Measurements from ENCODE around the gene SLC52A3.

SLC52A3 gene

GRCh38 chr20:761418-762381 is 6.6 kb downstream of the SLC52A3 start:
- no peak for TF ChIP-seq ZFX (IDR thresholded peaks at IDR 0.05)

GRCh38 chr20:760751-761417 is 7.4 kb downstream of the SLC52A3 start:
- TF ChIP-seq ZFX (IDR thresholded peaks at IDR 0.05) (no peak), CTCF (conservative IDR thresholded peaks at IDR 0.05) (peak; percentile 83)
- H3K27ac ChIP-seq = no peak overlapping the region

More at GRCh38 chr20:761418-762381, 6.6 kb downstream of the SLC52A3 start:
- H3K27ac ChIP-seq = no peak overlapping the region

GRCh38 chr20:757506-757905 is 10.8 kb downstream of the SLC52A3 start:
- TF ChIP-seq ZFX (IDR thresholded peaks at IDR 0.05) (no peak), CTCF (conservative IDR thresholded peaks at IDR 0.05) (no peak)
- no peak overlapping the region for H3K27ac ChIP-seq

- TF ChIP-seq ZFX (IDR thresholded peaks at IDR 0.05) = no peak
- TF ChIP-seq CTCF (conservative IDR thresholded peaks at IDR 0.05) = no peak
- H3K27ac ChIP-seq = no peak overlapping the region
Observed at GRCh38 chr20:755941-756340, 12.4 kb downstream of the SLC52A3 start.

- TF ChIP-seq CTCF (conservative IDR thresholded peaks at IDR 0.05) (no peak), ZFX (IDR thresholded peaks at IDR 0.05) (no peak)
- no peak overlapping the region; the same call in 1 of the 2 replicates for H3K27ac ChIP-seq
Observed at GRCh38 chr20:754904-755303, 13.4 kb downstream of the SLC52A3 start.

- TF ChIP-seq ZFX (IDR thresholded peaks at IDR 0.05) = no peak
- TF ChIP-seq CTCF (conservative IDR thresholded peaks at IDR 0.05) = no peak
- H3K27ac ChIP-seq = peak overlapping the region; percentile 33
Observed at GRCh38 chr20:753897-754635, 14.2 kb downstream of the SLC52A3 start.

- TF ChIP-seq CTCF (conservative IDR thresholded peaks at IDR 0.05) (no peak), ZFX (IDR thresholded peaks at IDR 0.05) (no peak)
- H3K27ac ChIP-seq = peak overlapping the region; percentile 33; the same call in 1 of the 2 replicates
Observed at GRCh38 chr20:753136-753535, 15.2 kb downstream of the SLC52A3 start.
